DMS153 treated with DMSO at 0.1 percent for 48 hours (cell line): ENCODE data around the gene TAS2R9.
"Not testable (repeated sequence)": the region's sequence is repeated elsewhere in the genome, so short reads cannot be mapped to it uniquely, and the experiment has no call there.

Experiments used
- DNase-seq: peaks from one replicate; lab custom pipeline; 2025; ENCODE audit not compliant: unreplicated experiment; lab: John Stamatoyannopoulos, UW

TAS2R9 gene

GRCh38 chr12:10810068-10810467 is at the start of gene TAS2R9:
TSS of gene TAS2R9 (minus strand) at chr12:10810168. CDS start at chr12:10810075, 93 bp downstream.
- DNase-seq, result no peak

- DNase-seq, result no peak
These were observed 45.8 kb upstream of the TAS2R9 start for GRCh38 chr12:10855807-10856206.

GRCh38 chr12:10853776-10854175 is 43.8 kb upstream of the TAS2R9 start:
- no peak for DNase-seq

- no peak for DNase-seq
These were observed 41.4 kb upstream of the TAS2R9 start for GRCh38 chr12:10851243-10851858.

GRCh38 chr12:10849425-10849878 is 39.5 kb upstream of the TAS2R9 start, which contains the start of gene PRR4:
TSS of gene PRR4 (minus strand) at chr12:10849475. CDS start at chr12:10849437, 38 bp downstream.
- no peak for DNase-seq

GRCh38 chr12:10847744-10848143 is 37.8 kb upstream of the TAS2R9 start:
- DNase-seq, result no peak

- no peak for DNase-seq
These were observed 32.9 kb upstream of the TAS2R9 start for GRCh38 chr12:10842862-10843261.

- no peak for DNase-seq
These were observed 28.5 kb upstream of the TAS2R9 start for GRCh38 chr12:10838461-10838860.

GRCh38 chr12:10829994-10830393 is 20.0 kb upstream of the TAS2R9 start:
- DNase-seq, result no peak

GRCh38 chr12:10826258-10826657 is 16.3 kb upstream of the TAS2R9 start, which contains the start of gene TAS2R10:
TSS of gene TAS2R10 (minus strand) at chr12:10826358. CDS start at chr12:10826269, 89 bp downstream.
- DNase-seq, result no peak

- no peak for DNase-seq
These were observed 15.0 kb upstream of the TAS2R9 start for GRCh38 chr12:10824957-10825356.

GRCh38 chr12:10811883-10812536 is 2.0 kb upstream of the TAS2R9 start:
- no peak for DNase-seq

GRCh38 chr12:10807186-10807585 is 2.8 kb downstream of the TAS2R9 start, which contains the start of gene TAS2R8:
TSS of gene TAS2R8 (minus strand) at chr12:10807286. CDS start at chr12:10806980, 306 bp downstream.
- no peak for DNase-seq

- DNase-seq, result no peak
These were observed 7.4 kb downstream of the TAS2R9 start, which contains the start of gene TAS2R7 for GRCh38 chr12:10802587-10802986. TSS of gene TAS2R7 (minus strand) at chr12:10802627. CDS start at chr12:10802570, 57 bp downstream.

- no peak for DNase-seq
These were observed 8.2 kb downstream of the TAS2R9 start for GRCh38 chr12:10801741-10802140.

- no peak for DNase-seq
These were observed 15.7 kb downstream of the TAS2R9 start for GRCh38 chr12:10794222-10794621.

GRCh38 chr12:10791769-10792168 is 18.2 kb downstream of the TAS2R9 start:
- DNase-seq, result not testable (repeated sequence)

- no peak for DNase-seq
These were observed 26.7 kb downstream of the TAS2R9 start for GRCh38 chr12:10783252-10783651.

GRCh38 chr12:10779103-10779502 is 30.9 kb downstream of the TAS2R9 start:
- DNase-seq, result no peak

- peak; percentile 18 for DNase-seq
These were observed 38.7 kb downstream of the TAS2R9 start for GRCh38 chr12:10771132-10771733.

- no peak for DNase-seq
These were observed 50.3 kb downstream of the TAS2R9 start for GRCh38 chr12:10759657-10760056.
